GM13977 (cell line): Measurements from ENCODE around the gene HOXD1.

ENCODE experiments used
- DNase-seq: peaks from one replicate; pipeline ENCODE4 v3.0.0; 2012; ENCODE audit warnings: low spot score
- CTCF ChIP-seq: IDR thresholded peaks from 2 replicates; pipeline ENCODE4 v1.5.1; 2012; ENCODE audit warnings: mild to moderate bottlenecking, control low read depth; ENCODE audit not compliant: insufficient read depth; ENCODE audit errors: extremely low read depth, missing control alignments
- in situ Hi-C: fragments of 300-500 bp; cut with MboI; formaldehyde crosslinking; loops from one replicate; pipeline ENCODE4 v1.12.0; 2022; ENCODE audit warnings: low sequenced_read_pairs, low pct_unique_long_range_greater_than_20kb, mixed read lengths, inconsistent platforms; ENCODE audit not compliant: unreplicated experiment

HOXD1 gene

GRCh38 chr2:176212276-176212675 lies 23.8 kb downstream of the HOXD1 start:
- in situ Hi-C loops = no loop called here
- DNase-seq = no peak
- no peak for TF ChIP-seq CTCF

DNA sequence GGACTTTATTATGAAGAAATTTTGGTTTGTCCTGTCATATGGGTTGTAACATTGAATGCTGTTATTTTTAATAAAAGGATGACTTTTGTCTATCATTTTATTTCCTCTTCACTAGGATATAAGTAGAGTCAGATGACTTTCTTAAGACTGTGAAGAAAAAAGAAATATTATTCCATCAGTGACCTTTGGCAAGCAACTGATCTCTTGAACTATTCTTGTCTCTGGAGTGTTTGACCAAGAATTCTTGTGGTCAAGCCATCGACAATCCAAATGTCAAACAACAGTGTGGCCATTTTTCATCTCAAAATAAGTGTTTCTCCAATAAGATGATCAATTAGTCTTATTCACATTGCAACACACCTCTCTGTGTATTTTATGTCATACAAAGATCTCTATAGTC lies 24.9 kb downstream of the HOXD1 start:
- DNase-seq = no peak
- TF ChIP-seq CTCF = no peak
- in situ Hi-C loops = no loop called here

- DNase-seq = no peak
- in situ Hi-C loops = no loop called here
- TF ChIP-seq CTCF = no peak
Observed at GRCh38 chr2:176227874-176228273, 39.4 kb downstream of the HOXD1 start.

GRCh38 chr2:176234156-176234555 lies 45.7 kb downstream of the HOXD1 start:
- in situ Hi-C loops = no loop called here
- no peak for DNase-seq
- TF ChIP-seq CTCF = no peak

- no peak for TF ChIP-seq CTCF
- in situ Hi-C loops = no loop called here
- no peak for DNase-seq
Observed at GRCh38 chr2:176234940-176235339, 46.5 kb downstream of the HOXD1 start.

GRCh38 chr2:176237456-176237855 lies 49.0 kb downstream of the HOXD1 start:
- in situ Hi-C loops = no loop called here
- no peak for DNase-seq
- TF ChIP-seq CTCF = no peak

- in situ Hi-C loops = no loop called here
- no peak for TF ChIP-seq CTCF
- no peak for DNase-seq
Observed at GRCh38 chr2:176239031-176239430, 50.6 kb downstream of the HOXD1 start.
